Keratinocyte (primary cell): ENCODE data around the gene NR3C2. TPM values are rescaled to one million over a fixed set of nuclear protein-coding genes. Genes with fewer than 3 reads are reported as not detected.

ENCODE experiments used
- DNase-seq: peaks from one replicate; pipeline ENCODE4 v3.0.0-alpha.2; 2011; ENCODE audit warnings: low read depth, missing footprints, low spot score
- FAIRE-seq: peaks from 2 replicates; lab custom pipeline; 2011; peaks lifted over from hg19 to GRCh38; lab: Jason Lieb, UNC
- H2AFZ ChIP-seq: 2 replicates; pipeline ENCODE4 v1.6.0; 2012; ENCODE audit warnings: low read length, control low read depth, inconsistent platforms; ENCODE audit not compliant: control insufficient read depth
- H3K27ac ChIP-seq: 2 replicates; pipeline ENCODE4 v1.5.1; 2011; ENCODE audit warnings: low read length; ENCODE audit not compliant: control insufficient read depth, insufficient read depth
- H3K27me3 ChIP-seq: 3 replicates; pipeline ENCODE4 v1.6.0; 2011; ENCODE audit warnings: low read length; ENCODE audit not compliant: control insufficient read depth, insufficient read depth; ENCODE audit errors: extremely low read depth
- H3K36me3 ChIP-seq, 2 experiments: 2 replicates in 1 of 2; 3 replicates in 1 of 2; pipeline ENCODE4 v1.5.1; 2011; ENCODE audit warnings: low read length in 2 of 2, mild to moderate bottlenecking in 1 of 2; ENCODE audit not compliant: control insufficient read depth in 2 of 2, insufficient read depth in 2 of 2; ENCODE audit errors: extremely low read depth in 1 of 2
- H3K4me1 ChIP-seq: 3 replicates; pipeline ENCODE4 v1.5.1; 2011; ENCODE audit warnings: low read length; ENCODE audit not compliant: control insufficient read depth, insufficient read depth; ENCODE audit errors: extremely low read depth
- H3K4me2 ChIP-seq: 3 replicates; pipeline ENCODE4 v1.6.0; 2011; ENCODE audit warnings: low read depth, low read length; ENCODE audit not compliant: control insufficient read depth, insufficient read depth; ENCODE audit errors: extremely low read depth
- H3K4me3 ChIP-seq, 3 experiments: fragments of 200-600 bp in 1 of 3; sonication (generic) in 1 of 3; 2 replicates in 2 of 3; 3 replicates in 1 of 3; pipeline ENCODE4 v1.5.1; 2011 to 2016; ENCODE audit warnings: low read length in 3 of 3, mild to moderate bottlenecking in 3 of 3, control low read depth in 2 of 3, inconsistent platforms in 1 of 3, low read depth in 1 of 3, mixed read lengths in 1 of 3, mixed run types in 1 of 3, moderate library complexity in 1 of 3; ENCODE audit not compliant: control insufficient read depth in 2 of 3, insufficient read depth in 2 of 3; ENCODE audit errors: extremely low read depth in 1 of 3
- H3K79me2 ChIP-seq: 2 replicates; pipeline ENCODE4 v1.6.0; 2012; ENCODE audit warnings: low read length; ENCODE audit not compliant: control insufficient read depth, insufficient read depth
- H3K9ac ChIP-seq: 3 replicates; pipeline ENCODE4 v1.6.0; 2011; ENCODE audit warnings: low read length; ENCODE audit not compliant: control insufficient read depth, insufficient read depth; ENCODE audit errors: extremely low read depth
- H3K9me1 ChIP-seq: 3 replicates; pipeline ENCODE4 v1.6.0; 2011; ENCODE audit warnings: low read length; ENCODE audit not compliant: control insufficient read depth, insufficient read depth; ENCODE audit errors: extremely low read depth
- H3K9me3 ChIP-seq: 2 replicates; pipeline ENCODE4 v1.5.1; 2012; ENCODE audit warnings: low read depth, low read length; ENCODE audit not compliant: control insufficient read depth
- H4K20me1 ChIP-seq: 3 replicates; pipeline ENCODE4 v1.6.0; 2011; ENCODE audit warnings: low read length; ENCODE audit not compliant: control insufficient read depth, insufficient read depth; ENCODE audit errors: extremely low read depth
- CTCF ChIP-seq, 3 experiments: IDR thresholded peaks in 1 of 3; conservative IDR thresholded peaks in 1 of 3; optimal IDR thresholded peaks in 1 of 3; 2 replicates in 2 of 3; 3 replicates in 1 of 3; pipeline versions ENCODE3 to v1.5.1; 2011; ENCODE audit warnings: low read length in 3 of 3, mild to moderate bottlenecking in 3 of 3, moderate library complexity in 2 of 3, control low read depth in 1 of 3, inconsistent platforms in 1 of 3; ENCODE audit not compliant: insufficient read depth in 2 of 3; ENCODE audit errors: extremely low read depth in 1 of 3
- EZH2 ChIP-seq: IDR thresholded peaks from one replicate; pipeline ENCODE4 v1.6.1; 2012; ENCODE audit warnings: inconsistent platforms, mild to moderate bottlenecking, low read length, moderate library complexity
- dilution Hi-C: fragments of 300-500 bp; cut with MboI; formaldehyde crosslinking; loops from one replicate; pipeline ENCODE4 v1.7.0; 2020; ENCODE audit warnings: low sequenced_read_pairs; ENCODE audit not compliant: extremely low pct_ligation_motif_present
- polyA plus RNA-seq, 5 experiments: library from polyadenylated mRNA; depleted of rRNA in 3 of 5; stranded (reverse) in 3 of 5; stranded (forward) in 1 of 5; unstranded in 1 of 5; fragments of >200 nt; gene quantifications; 1 replicate in 1 of 5; 2 replicates in 3 of 5; 3 replicates in 1 of 5; pipeline versions ENCODE4 v1.2.1 to v1.2.3, GENCODE V29; 2011 to 2012; ENCODE audit warnings: missing spikeins in 2 of 5, low read depth in 1 of 5, low replicate concordance in 1 of 5

Gene NR3C2
- polyA plus RNA-seq, 1 donor (not counting 4 experiments of a cell fraction or from before 2014, with no cell fraction given) = 1.5 TPM

- Histone ChIP-seq H2AFZ (peak overlapping the region; percentile 54), H3K9ac (peak overlapping the region; percentile 15), H4K20me1 (no peaks in the 10 kb centered on the region), H3K4me3 (peak overlapping the region; percentile 26 to 86 (median 83)), H3K9me1 (no peaks in the 10 kb centered on the region), H3K36me3 (no peaks in the 10 kb centered on the region), H3K27ac (no peak overlapping the region), H3K4me1 (peaks cover 16% of the 10 kb centered on the region), H3K4me2 (peak overlapping the region; percentile 98), H3K9me3 (no peaks in the 10 kb centered on the region), H3K79me2 (no peaks in the 10 kb centered on the region), H3K27me3 (peaks cover 17% of the 10 kb centered on the region)
- TF ChIP-seq CTCF (optimal IDR thresholded peaks at IDR 0.05 in 1 of 3, IDR thresholded peaks at IDR 0.05 in 1 of 3, conservative IDR thresholded peaks at IDR 0.05 in 1 of 3; ENCODE audit: extremely low read depth in 1 of 3, insufficient read depth in 2 of 3, low read length in 3 of 3) = no peak
- no peak for DNase-seq
- dilution Hi-C loops = no loop called here
- no peak for FAIRE-seq
Measured at GRCh38 chr4:148445071-148445859, 3.1 kb upstream of the NR3C2 start.

GRCh38 chr4:148444296-148445070 is 2.3 kb upstream of the NR3C2 start:
- no peak for DNase-seq
- peak overlapping the region; percentile 49 for H2AFZ ChIP-seq
- no peak for FAIRE-seq
- no peaks in the 10 kb centered on the region for H3K9me1 ChIP-seq
- no peaks in the 10 kb centered on the region for H4K20me1 ChIP-seq
- peaks cover 17% of the 10 kb centered on the region for H3K27me3 ChIP-seq
- peaks cover 16% of the 10 kb centered on the region for H3K4me1 ChIP-seq
- H3K9me3 ChIP-seq = no peaks in the 10 kb centered on the region
- peak overlapping the region; percentile 26 to 86 (median 83) for H3K4me3 ChIP-seq
- no peak overlapping the region for H3K9ac ChIP-seq
- H3K79me2 ChIP-seq = no peaks in the 10 kb centered on the region
- TF ChIP-seq CTCF (optimal IDR thresholded peaks at IDR 0.05 in 1 of 3, IDR thresholded peaks at IDR 0.05 in 1 of 3, conservative IDR thresholded peaks at IDR 0.05 in 1 of 3; ENCODE audit: extremely low read depth in 1 of 3, insufficient read depth in 2 of 3, low read length in 3 of 3) (no peak), EZH2 (no peak)
- no peak overlapping the region for H3K27ac ChIP-seq
- H3K36me3 ChIP-seq = no peaks in the 10 kb centered on the region
- H3K4me2 ChIP-seq = peak overlapping the region; percentile 98
- dilution Hi-C loops = no loop called here
